ENCODE measurements around the gene BATF2. TPM values are rescaled to one million over a fixed set of nuclear protein-coding genes. Genes with fewer than 3 reads are reported as not detected.
A peak's percentile ranks its signal among the peaks of the same experiment; 100 is the strongest.

The BATF2 gene
- total and polyA plus RNA-seq, 8 donors: 0.73 to 29.5 (median 3.4) TPM; not detected in 1

DNA sequence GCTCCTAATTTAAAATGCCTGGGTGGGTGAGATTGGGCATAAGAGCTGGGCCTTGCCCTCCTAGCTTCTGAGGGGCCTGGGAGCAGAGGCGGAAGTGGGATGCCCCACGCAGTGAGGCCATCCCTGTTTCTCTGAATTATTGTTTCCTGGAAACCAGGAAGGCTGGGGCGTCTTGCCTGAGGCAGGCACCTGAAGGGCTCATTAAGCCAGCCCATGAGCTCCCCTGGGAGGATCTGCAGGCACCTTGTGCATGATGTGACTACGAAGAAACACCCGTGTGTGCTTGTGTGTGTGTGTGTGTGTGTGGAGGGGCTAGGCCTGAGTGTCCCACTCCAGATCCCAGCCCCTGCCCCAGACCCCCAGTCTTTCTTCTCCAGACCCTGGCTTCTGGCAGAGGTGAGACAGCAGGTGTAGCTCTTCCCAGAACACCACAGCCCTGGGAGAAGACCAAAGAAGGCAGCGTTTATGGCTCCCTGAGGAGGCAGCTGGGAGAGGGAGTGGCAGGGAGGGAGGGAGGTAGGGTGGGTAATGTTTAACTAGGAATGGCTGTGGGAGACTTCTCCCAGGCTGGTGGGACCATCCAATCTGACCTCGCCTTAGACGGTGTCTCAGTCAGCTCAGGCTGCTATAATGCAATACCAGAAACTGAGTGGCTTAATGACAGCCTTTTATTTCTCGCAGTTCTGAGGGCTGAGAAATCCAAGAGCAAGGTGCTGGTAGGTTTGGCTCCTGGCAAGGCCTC, 2.1 kb upstream of the BATF2 start:
- DNase-seq: peak in 1 of 2 donors; percentile 65
- H3K4me3 ChIP-seq: no peak overlapping the region
- H3K27ac ChIP-seq: no peak overlapping the region
- H3K27me3 ChIP-seq: no peaks in the 10 kb centered on the region
- 60 to 67% (median 65%) methylated on average over 6 to 9 of the region's 9 CpGs for WGBS, 5 donors
- no peaks in the 10 kb centered on the region for H3K9me3 ChIP-seq
- peaks cover 0 to 8% (median 2%) of the 10 kb centered on the region in 4 donors for H3K36me3 ChIP-seq
- peaks cover 6 to 31% (median 28%) of the 10 kb centered on the region in 4 donors for H3K4me1 ChIP-seq
- intact Hi-C loops (cut with DNase I; ENCODE audit: low total_unique reads): loop anchor here (10.0 kb wide), 1 partner anchor 84 kb away; the partner anchor contains the start of gene ATG2A
- TF ChIP-seq POLR2AphosphoS5 (IDR thresholded peaks at IDR 0.05) (no peak), POLR2A (IDR thresholded peaks at IDR 0.05) (no peak), EP300 (IDR thresholded peaks at IDR 0.05) (no peak)
- TF ChIP-seq, protein P1, sequence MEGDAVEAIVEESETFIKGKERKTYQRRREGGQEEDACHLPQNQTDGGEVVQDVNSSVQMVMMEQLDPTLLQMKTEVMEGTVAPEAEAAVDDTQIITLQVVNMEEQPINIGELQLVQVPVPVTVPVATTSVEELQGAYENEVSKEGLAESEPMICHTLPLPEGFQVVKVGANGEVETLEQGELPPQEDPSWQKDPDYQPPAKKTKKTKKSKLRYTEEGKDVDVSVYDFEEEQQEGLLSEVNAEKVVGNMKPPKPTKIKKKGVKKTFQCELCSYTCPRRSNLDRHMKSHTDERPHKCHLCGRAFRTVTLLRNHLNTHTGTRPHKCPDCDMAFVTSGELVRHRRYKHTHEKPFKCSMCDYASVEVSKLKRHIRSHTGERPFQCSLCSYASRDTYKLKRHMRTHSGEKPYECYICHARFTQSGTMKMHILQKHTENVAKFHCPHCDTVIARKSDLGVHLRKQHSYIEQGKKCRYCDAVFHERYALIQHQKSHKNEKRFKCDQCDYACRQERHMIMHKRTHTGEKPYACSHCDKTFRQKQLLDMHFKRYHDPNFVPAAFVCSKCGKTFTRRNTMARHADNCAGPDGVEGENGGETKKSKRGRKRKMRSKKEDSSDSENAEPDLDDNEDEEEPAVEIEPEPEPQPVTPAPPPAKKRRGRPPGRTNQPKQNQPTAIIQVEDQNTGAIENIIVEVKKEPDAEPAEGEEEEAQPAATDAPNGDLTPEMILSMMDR (IDR thresholded peaks at IDR 0.05): no peak

DNA sequence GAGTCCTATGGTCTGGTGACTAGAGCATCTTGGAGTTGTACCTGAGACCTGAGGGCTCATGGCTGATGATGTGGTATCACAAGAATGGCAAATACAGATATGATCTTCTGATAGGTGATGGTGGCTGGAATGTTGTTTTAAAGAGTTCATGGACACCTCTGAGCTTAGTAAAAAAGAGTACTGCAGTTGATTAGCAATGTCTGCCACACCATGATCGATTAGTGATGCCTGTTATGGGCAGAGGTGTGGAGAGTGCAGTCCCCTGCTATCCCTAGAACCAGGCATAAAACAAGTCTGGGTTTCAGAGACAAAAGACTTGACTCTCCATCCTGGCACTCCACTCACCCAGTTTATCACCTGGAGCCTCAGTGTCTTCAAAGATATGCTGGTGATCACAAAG, 1.4 kb upstream of the BATF2 start:
- Histone ChIP-seq H3K27ac (no peak overlapping the region), H3K27me3 (no peaks in the 10 kb centered on the region), H3K9me3 (no peaks in the 10 kb centered on the region), H3K4me3 (no peak overlapping the region), H3K36me3 (peaks cover 0 to 15% (median 4%) of the 10 kb centered on the region in 4 donors), H3K4me1 (peaks cover 6 to 31% (median 28%) of the 10 kb centered on the region in 4 donors)
- TF ChIP-seq POLR2AphosphoS5 (IDR thresholded peaks at IDR 0.05) (no peak), POLR2A (IDR thresholded peaks at IDR 0.05) (no peak), EP300 (IDR thresholded peaks at IDR 0.05) (no peak)
- TF ChIP-seq, protein P1 (IDR thresholded peaks at IDR 0.05): no peak
- intact Hi-C loops (cut with DNase I; ENCODE audit: low total_unique reads): loop anchor here (10.0 kb wide), 1 partner anchor 83 kb away; the partner anchor contains the start of gene ATG2A
- WGBS, 5 donors: 63 to 93% (median 85%) methylated on average over 1 of the region's 1 CpG
- no peak for DNase-seq

DNA sequence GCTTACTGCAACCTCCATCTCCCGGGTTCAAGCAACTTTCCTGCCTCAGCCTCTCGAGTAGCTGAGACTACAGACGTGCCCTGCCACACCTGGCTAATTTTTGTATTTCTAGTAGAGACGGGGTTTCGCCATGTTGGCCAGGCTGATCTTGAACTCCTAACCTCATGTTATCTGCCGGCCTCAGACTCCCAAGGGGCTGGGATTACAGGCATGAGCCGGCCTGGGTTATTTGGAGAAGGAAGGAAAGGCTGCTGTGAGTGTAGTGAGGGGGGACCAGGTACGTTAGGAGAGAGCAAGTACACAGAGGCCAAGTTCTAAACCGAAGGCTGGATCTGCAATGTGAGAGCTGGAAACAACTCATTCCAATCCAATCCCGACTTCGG, 453 bp downstream of the BATF2 start:
- no peak for DNase-seq
- WGBS, 5 donors: 15 to 34% (median 19%) methylated on average over 9 to 11 of the region's 11 CpGs

DNA sequence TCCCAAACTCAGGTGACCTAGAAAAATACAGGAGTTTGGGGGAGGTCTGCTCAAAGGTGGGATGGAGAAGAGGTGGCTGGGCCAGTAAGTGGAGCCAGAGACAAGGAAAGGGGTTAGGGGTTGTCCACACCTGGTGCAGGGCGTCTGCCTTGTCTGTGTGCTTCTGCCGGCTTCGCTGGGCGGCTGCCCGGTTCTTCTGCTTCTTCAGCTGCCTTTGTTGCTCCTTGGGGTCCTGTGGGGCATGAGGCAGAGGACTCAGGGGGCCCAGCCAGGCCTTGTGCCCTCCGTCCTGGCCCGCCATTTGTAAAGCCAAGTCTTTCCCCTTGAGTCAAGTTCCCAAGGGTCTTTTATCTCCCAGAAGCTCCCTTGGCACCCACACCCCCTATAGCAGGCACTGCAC, 2.5 kb downstream of the BATF2 start:
- Histone ChIP-seq H3K4me1 (peaks cover 6 to 53% (median 34%) of the 10 kb centered on the region in 4 donors), H3K27ac (no peak overlapping the region), H3K9me3 (no peaks in the 10 kb centered on the region), H3K36me3 (peaks cover 0 to 47% (median 21%) of the 10 kb centered on the region in 4 donors), H3K27me3 (no peaks in the 10 kb centered on the region), H3K4me3 (peak overlapping the region in 1 of 4 donors; percentile 59)
- no peak for DNase-seq
- TF ChIP-seq, protein P1 (IDR thresholded peaks at IDR 0.05): no peak
- TF ChIP-seq POLR2AphosphoS5 (IDR thresholded peaks at IDR 0.05) (no peak), POLR2A (IDR thresholded peaks at IDR 0.05) (no peak), EP300 (IDR thresholded peaks at IDR 0.05) (no peak)
- intact Hi-C loops (cut with DNase I; ENCODE audit: low total_unique reads): loop anchor here (10.0 kb wide), 1 partner anchor 80 kb away; the partner anchor contains the start of gene ATG2A
- WGBS, 5 donors: 88 to 94% (median 93%) methylated on average over 7 of the region's 7 CpGs

More for the DNA sequence above, 453 bp downstream of the BATF2 start:
- Histone ChIP-seq H3K4me3 (peak overlapping the region; percentile 49 to 59 (median 52)), H3K4me1 (peaks cover 6 to 35% (median 29%) of the 10 kb centered on the region in 4 donors), H3K9me3 (no peaks in the 10 kb centered on the region), H3K27ac (peak overlapping the region; percentile 57 to 90 (median 84)), H3K36me3 (peaks cover 0 to 31% (median 19%) of the 10 kb centered on the region in 4 donors), H3K27me3 (no peaks in the 10 kb centered on the region)
- intact Hi-C loops (cut with DNase I; ENCODE audit: low total_unique reads): loop anchor here (10.0 kb wide), 1 partner anchor 82 kb away; the partner anchor contains the start of gene ATG2A
- TF ChIP-seq, protein P1 (IDR thresholded peaks at IDR 0.05): no peak
- TF ChIP-seq POLR2AphosphoS5 (IDR thresholded peaks at IDR 0.05): no peak
- no peak for TF ChIP-seq POLR2A (IDR thresholded peaks at IDR 0.05)
- no peak for TF ChIP-seq EP300 (IDR thresholded peaks at IDR 0.05)
